Upper lobe of right lung (tissue), 1 donor: ENCODE data around the gene PPTC7. TPM values are rescaled to one million over a fixed set of nuclear protein-coding genes. Genes with fewer than 3 reads are reported as not detected.

Source experiments
- ATAC-seq: fragments of 200-7000 bp; cut with Tn5 transposase; one replicate; pipeline ENCODE4 v1.9.1; 2020; ENCODE audit warnings: mild to moderate bottlenecking, moderate library complexity
- DNase-seq: peaks from one replicate; pipeline ENCODE4 v3.0.0-alpha.2; 2020
- H3K27ac ChIP-seq: fragments of 200-600 bp; one replicate; pipeline ENCODE4 v1.8.0; 2022
- H3K27me3 ChIP-seq: fragments of 200-600 bp; one replicate; pipeline ENCODE4 v1.8.0; 2022; ENCODE audit warnings: mild to moderate bottlenecking
- H3K36me3 ChIP-seq: fragments of 200-600 bp; one replicate; pipeline ENCODE4 v1.8.0; 2022
- H3K4me1 ChIP-seq: fragments of 200-600 bp; one replicate; pipeline ENCODE4 v1.8.0; 2022
- H3K4me3 ChIP-seq: fragments of 200-600 bp; one replicate; pipeline ENCODE4 v1.8.0; 2022; ENCODE audit warnings: mild to moderate bottlenecking
- H3K9me3 ChIP-seq: fragments of 200-600 bp; one replicate; pipeline ENCODE4 v1.8.0; 2022
- CTCF ChIP-seq: fragments of 200-600 bp; IDR thresholded peaks from one replicate; pipeline ENCODE4 v1.8.0; 2022; ENCODE audit warnings: antibody characterized with exemption
- intact Hi-C: fragments of 100-400 bp; cut with DNase I; formaldehyde crosslinking; loops from one replicate; pipeline ENCODE4 v1.11.0; 2022
- total RNA-seq: library from RNA; stranded (reverse); fragmentation: NEBNext Ultra II Directional; extraction: Animal tissue kit (Norgen Biotek cat#: 25700); gene quantifications from one replicate; pipeline ENCODE4 v1.2.1, GENCODE V29; 2021
- donor health status: DM: no; HTN: yes; CAD: no; lungs with severe emphysema.

PPTC7 gene
- total RNA-seq, 1 donor from 2014 or later: 26.4 TPM

GRCh38 chr12:110536834-110537604 is 46.1 kb downstream of the PPTC7 start:
- H3K4me3 ChIP-seq: no peak overlapping the region
- no peak for TF ChIP-seq CTCF
- H3K27me3 ChIP-seq: no peaks in the 10 kb centered on the region
- H3K27ac ChIP-seq: no peak overlapping the region
- ATAC-seq (no peak), DNase-seq (no peak)
- no peaks in the 10 kb centered on the region for H3K9me3 ChIP-seq
- peaks cover 5% of the 10 kb centered on the region for H3K4me1 ChIP-seq
- intact Hi-C loops: no loop called here
- H3K36me3 ChIP-seq: peaks cover 49% of the 10 kb centered on the region

- DNase-seq (no peak), ATAC-seq (no peak)
- Histone ChIP-seq H3K4me1 (peaks cover 5% of the 10 kb centered on the region), H3K4me3 (no peak overlapping the region), H3K36me3 (peaks cover 48% of the 10 kb centered on the region), H3K27me3 (no peaks in the 10 kb centered on the region), H3K27ac (no peak overlapping the region), H3K9me3 (no peaks in the 10 kb centered on the region)
- intact Hi-C loops: no loop called here
- TF ChIP-seq CTCF: no peak
Observed at GRCh38 chr12:110534811-110535210, 48.3 kb downstream of the PPTC7 start.

- H3K4me3 ChIP-seq: no peak overlapping the region
- peaks cover 42% of the 10 kb centered on the region for H3K36me3 ChIP-seq
- no peaks in the 10 kb centered on the region for H3K9me3 ChIP-seq
- peaks cover 5% of the 10 kb centered on the region for H3K4me1 ChIP-seq
- no peak for TF ChIP-seq CTCF
- DNase-seq (no peak), ATAC-seq (no peak)
- H3K27ac ChIP-seq: no peak overlapping the region
- intact Hi-C loops: no loop called here
- no peaks in the 10 kb centered on the region for H3K27me3 ChIP-seq
Observed at GRCh38 chr12:110533607-110534006, 49.5 kb downstream of the PPTC7 start.

- Histone ChIP-seq H3K27ac (no peak overlapping the region), H3K9me3 (no peaks in the 10 kb centered on the region), H3K36me3 (peaks cover 32% of the 10 kb centered on the region), H3K27me3 (no peaks in the 10 kb centered on the region), H3K4me1 (peaks cover under 1% of the 10 kb centered on the region), H3K4me3 (no peak overlapping the region)
- ATAC-seq (no peak), DNase-seq (no peak)
- no peak for TF ChIP-seq CTCF
- intact Hi-C loops: no loop called here
Observed at GRCh38 chr12:110532644-110533043, 50.5 kb downstream of the PPTC7 start.

- no peak overlapping the region for H3K27ac ChIP-seq
- no peaks in the 10 kb centered on the region for H3K4me1 ChIP-seq
- ATAC-seq: no peak
- no peaks in the 10 kb centered on the region for H3K27me3 ChIP-seq
- TF ChIP-seq CTCF: no peak
- intact Hi-C loops: no loop called here
- H3K4me3 ChIP-seq: no peak overlapping the region
- H3K9me3 ChIP-seq: no peaks in the 10 kb centered on the region
- DNase-seq: no peak
- H3K36me3 ChIP-seq: peaks cover 24% of the 10 kb centered on the region
Observed at GRCh38 chr12:110531741-110532333, 51.3 kb downstream of the PPTC7 start.
